Measurements from ENCODE around the gene CRMP1.

Gene CRMP1

GRCh38 chr4:5788144-5788543 lies 104.7 kb downstream of the CRMP1 start:
- no peak for DNase-seq

DNA sequence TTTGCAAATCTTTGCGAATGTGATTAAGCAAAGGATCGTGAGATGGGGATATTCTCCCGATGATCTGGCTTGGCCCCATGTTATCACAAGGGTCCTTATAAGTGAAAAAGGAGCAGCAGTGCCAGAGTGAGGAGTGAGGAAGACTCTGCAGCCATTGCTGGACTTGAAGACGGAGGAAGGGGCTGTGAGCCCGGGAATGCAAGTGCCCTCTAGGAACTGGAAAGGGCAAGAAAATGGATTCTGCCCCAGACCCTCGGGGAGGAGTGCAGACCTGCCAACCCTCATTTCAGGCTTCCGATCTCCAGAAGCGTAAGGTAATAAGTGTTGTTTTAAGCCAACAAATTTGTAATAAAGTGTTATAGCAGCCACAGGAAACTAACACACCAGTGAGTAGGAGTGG lies 105.6 kb downstream of the CRMP1 start:
- DNase-seq = no peak

DNA sequence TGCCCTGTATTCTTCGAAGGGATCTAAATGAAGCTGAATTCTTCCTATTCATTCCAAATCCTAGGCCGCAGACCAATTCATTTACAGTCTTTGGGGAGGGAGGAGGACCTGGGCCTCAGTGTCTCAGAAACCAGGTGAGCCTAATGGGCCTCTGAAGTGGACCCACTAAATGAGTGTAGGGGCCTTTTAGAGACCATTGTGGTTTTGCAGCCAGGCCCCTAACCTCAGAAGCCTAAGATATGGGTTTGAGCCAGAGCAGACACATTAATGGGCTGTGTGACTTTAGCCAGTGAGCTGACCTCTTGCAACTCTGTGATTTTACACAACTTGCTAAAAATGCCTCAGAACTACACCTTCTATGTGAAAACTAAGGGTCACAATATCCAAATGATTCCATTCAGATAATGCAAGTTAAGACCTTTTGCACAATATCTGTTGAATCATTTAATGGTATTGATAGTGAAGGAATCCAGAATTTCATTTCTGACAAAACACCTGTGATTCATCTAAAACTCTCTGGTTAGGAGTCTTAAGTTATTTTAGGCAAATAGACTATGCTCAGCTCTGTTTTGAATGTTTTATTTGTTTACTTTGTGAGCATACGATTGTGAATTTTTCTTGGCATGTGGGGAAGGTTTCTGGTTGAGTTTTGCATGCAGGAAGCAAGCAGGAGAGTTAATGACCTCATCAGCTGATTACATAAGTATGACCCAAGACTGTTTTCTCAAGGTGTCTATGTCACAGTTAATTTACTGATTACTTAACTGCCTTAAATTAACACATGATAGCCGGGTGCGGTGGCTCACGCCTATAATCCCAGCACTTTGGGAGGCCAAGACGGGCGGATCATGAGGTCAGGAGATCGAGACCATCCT lies 106.8 kb downstream of the CRMP1 start:
- no peak for DNase-seq

DNA sequence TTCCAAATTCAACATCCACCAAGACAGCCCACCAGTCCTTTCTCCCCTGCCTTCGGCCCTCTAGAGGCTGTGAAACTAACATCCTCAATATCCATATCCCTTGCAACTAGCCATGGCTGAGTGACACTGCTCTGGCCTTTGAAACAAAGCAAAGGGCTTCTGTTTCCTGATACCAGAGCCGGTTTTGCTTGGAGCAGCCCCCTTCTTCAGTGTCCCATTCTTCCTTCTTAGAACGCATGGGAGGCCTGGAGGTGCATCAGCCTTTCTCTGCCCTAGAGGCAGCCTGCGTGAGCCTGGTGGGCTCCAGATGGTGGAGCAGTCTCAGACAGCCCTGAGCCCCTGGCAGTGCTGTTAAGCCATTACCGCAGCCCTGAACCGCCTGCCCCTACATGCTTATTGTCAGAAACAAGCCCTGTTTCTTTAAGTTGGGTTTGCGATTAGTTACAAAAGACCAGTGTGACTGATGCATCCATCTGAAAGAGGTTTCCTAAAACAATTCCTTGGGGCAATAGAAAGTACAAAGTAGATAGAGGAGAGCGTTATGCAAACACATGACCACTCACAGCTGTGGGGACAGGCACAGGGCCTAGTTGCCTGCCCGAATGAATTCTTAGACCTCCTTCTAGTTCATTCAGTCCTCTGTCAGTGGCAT lies 107.8 kb downstream of the CRMP1 start:
- DNase-seq = no peak

- no peak for DNase-seq
These were observed 108.9 kb downstream of the CRMP1 start for GRCh38 chr4:5784021-5784420.

- no peak for DNase-seq
These were observed 109.4 kb downstream of the CRMP1 start for GRCh38 chr4:5783486-5783885.

- DNase-seq = no peak
These were observed 109.9 kb downstream of the CRMP1 start for GRCh38 chr4:5782829-5783476.

GRCh38 chr4:5781691-5782090 lies 111.2 kb downstream of the CRMP1 start:
- DNase-seq = no peak

DNA sequence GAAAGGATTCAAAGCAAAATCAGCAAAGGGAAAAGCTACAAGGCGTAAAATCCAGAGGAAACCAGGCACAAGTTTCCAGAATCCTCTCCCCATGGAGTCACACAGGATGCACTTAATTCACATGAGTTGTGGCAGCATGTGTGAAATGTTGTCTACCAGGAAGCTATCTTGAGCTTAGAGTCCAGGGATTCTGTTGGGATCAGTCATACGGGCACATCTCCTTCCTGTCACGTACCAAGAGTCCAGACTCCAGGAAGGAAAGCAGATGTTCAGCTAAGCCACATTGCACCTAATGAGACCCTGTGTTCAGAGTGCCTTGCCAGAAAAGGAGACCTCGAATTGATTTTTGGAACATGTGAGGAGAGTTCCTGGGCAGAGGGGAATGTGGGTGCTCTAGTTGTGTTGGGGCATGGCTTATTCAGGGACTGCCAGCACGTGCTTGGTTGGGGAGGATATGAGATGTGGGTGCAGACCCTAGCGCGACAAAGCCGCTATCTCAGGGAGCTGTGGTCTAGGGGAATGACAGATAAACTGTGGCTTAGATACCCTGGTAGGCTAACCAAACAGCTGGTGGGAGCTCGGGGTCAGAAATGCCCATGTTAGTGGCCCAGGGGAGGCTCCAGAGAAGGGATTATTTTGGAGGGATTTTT lies 111.9 kb downstream of the CRMP1 start:
- DNase-seq = no peak

DNA sequence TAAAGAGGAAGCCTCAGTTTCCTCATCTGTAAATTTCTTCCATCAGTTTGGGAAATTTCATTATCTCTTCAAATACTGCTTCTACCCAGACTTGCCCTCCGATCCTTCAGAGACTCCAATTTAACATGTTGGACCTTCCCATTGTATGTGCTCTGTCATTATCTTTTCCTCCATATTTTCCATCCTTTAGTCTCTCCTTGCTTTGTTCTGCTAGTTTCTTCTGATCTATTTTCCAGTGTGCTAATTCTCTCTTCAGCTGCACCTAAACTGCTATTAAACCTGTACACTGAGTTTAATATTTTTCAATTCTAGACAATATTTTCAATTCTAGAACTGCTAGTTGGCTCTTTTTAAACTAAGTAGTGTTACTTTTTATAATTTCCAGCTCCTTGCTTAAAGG lies 116.4 kb downstream of the CRMP1 start:
- DNase-seq = no peak

DNA sequence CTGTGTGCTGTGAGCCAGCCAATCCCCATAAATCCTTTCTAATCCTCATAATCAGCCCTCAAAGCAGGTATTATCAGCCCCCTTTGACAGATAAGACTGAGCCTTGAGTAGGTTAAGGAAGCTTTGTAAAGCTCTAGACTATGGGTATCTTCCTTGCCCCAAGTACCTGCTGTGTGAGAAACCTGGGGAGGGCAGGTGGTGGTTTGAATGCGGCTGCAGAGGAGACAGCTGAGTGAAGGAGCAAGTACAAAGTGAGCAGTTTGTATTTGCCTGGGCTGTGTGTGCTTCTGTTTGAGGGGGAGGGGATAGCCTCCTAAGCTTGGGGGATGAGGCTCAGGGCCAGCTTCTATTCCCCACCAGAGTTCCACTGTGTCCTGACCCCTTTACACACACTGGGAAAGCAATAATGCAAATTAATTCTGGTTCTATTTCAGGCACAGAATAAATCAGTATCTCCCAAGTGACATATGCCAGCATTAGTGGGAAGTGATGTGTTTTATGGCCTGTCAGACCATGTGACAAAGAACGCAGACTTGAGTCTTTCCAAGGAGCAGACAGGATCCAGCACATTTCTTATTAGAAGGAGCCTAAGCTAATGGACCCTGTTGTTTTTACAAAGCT lies 118.4 kb downstream of the CRMP1 start:
- no peak for DNase-seq

DNA sequence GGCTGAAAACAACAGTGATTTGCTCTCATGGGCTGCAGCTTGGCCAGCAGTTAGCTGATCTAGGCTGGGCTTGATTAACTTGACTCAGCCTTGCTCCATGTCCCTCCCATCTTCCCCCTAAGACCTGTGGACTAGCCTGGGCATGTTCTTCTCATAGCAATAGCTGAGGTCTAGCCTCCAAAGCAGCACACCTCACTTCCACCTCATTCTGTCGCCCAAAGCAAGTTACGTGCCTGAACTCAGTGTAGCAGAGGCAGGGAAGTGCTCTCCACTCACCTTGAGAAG lies 119.7 kb downstream of the CRMP1 start:
- DNase-seq = no peak

GRCh38 chr4:5772528-5773270 lies 120.2 kb downstream of the CRMP1 start:
- DNase-seq = no peak

Data from activated T-cell treated with anti-CD3 and anti-CD28 coated beads for 4 hours (primary cell).